Stimulated activated CD8-positive, alpha-beta memory T cell treated with anti-CD3 and anti-CD28 coated beads, Interleukin-12 subunit alpha, Interleukin-12 subunit beta, amount 100 ng/mL, for 1 hour (primary cell): ENCODE measurements around the gene PSMD13.
"Not testable (repeated sequence)": the region's sequence is repeated elsewhere in the genome, so short reads cannot be mapped to it uniquely, and the experiment has no call there.

Source experiments
- DNase-seq: peaks from one replicate; pipeline ENCODE4 v3.0.0-alpha.2; 2020; ENCODE audit warnings: low read depth

PSMD13 gene

GRCh38 chr11:250740-251299, 14.0 kb downstream of the PSMD13 start:
- peak; percentile 74 for DNase-seq

- DNase-seq = no peak
These were observed 14.8 kb downstream of the PSMD13 start for GRCh38 chr11:251550-251949.

GRCh38 chr11:252666-253065, 15.9 kb downstream of the PSMD13 start:
- DNase-seq = no peak

- DNase-seq = no peak
These were observed 16.5 kb downstream of the PSMD13 start for GRCh38 chr11:253160-253885.

- no peak for DNase-seq
These were observed 17.1 kb downstream of the PSMD13 start for GRCh38 chr11:253886-254270.

GRCh38 chr11:255176-255575, 18.4 kb downstream of the PSMD13 start:
- DNase-seq = no peak

GRCh38 chr11:255816-256215, 19.0 kb downstream of the PSMD13 start:
- no peak for DNase-seq

GRCh38 chr11:256952-257737, 20.4 kb downstream of the PSMD13 start:
- no peak for DNase-seq

GRCh38 chr11:257766-258493, 21.2 kb downstream of the PSMD13 start:
- DNase-seq = no peak

GRCh38 chr11:259413-259812, 22.6 kb downstream of the PSMD13 start:
- no peak for DNase-seq

GRCh38 chr11:261624-262023, 24.8 kb downstream of the PSMD13 start:
- no peak for DNase-seq

- no peak for DNase-seq
These were observed 30.1 kb downstream of the PSMD13 start for GRCh38 chr11:266676-267439.

GRCh38 chr11:267491-267994, 30.8 kb downstream of the PSMD13 start:
- no peak for DNase-seq

- DNase-seq = not testable (repeated sequence)
These were observed 32.0 kb downstream of the PSMD13 start for GRCh38 chr11:268716-269145.

- DNase-seq = no peak
These were observed 32.5 kb downstream of the PSMD13 start for GRCh38 chr11:269146-269890.

GRCh38 chr11:270451-271318, 33.9 kb downstream of the PSMD13 start:
- DNase-seq = no peak

GRCh38 chr11:271319-271715, 34.5 kb downstream of the PSMD13 start:
- no peak for DNase-seq

GRCh38 chr11:272195-272930, 35.6 kb downstream of the PSMD13 start:
- DNase-seq = no peak

- no peak for DNase-seq
These were observed 36.1 kb downstream of the PSMD13 start for GRCh38 chr11:272931-273198.
